BLaER1 (cell line): Measurements from ENCODE around the gene DACT2.

Experiments used
- H3K27ac ChIP-seq: shearing (Covaris generic); formaldehyde crosslinking; 2 replicates; pipeline ENCODE4 v1.8.1; 2022
- H3K27me3 ChIP-seq: shearing (Covaris generic); formaldehyde crosslinking; 2 replicates; pipeline ENCODE4 v1.8.1; 2022
- H3K36me3 ChIP-seq: shearing (Covaris generic); formaldehyde crosslinking; 2 replicates; pipeline ENCODE4 v1.8.1; 2022
- H3K4me1 ChIP-seq: shearing (Covaris generic); formaldehyde crosslinking; 2 replicates; pipeline ENCODE4 v1.8.1; 2022
- H3K4me2 ChIP-seq: shearing (Covaris generic); formaldehyde crosslinking; 2 replicates; pipeline ENCODE4 v1.8.1; 2022
- H3K4me3 ChIP-seq: shearing (Covaris generic); formaldehyde crosslinking; 2 replicates; pipeline ENCODE4 v1.8.1; 2022
- H3K9ac ChIP-seq: shearing (Covaris generic); formaldehyde crosslinking; 2 replicates; pipeline ENCODE4 v1.8.1; 2022
- H3K9me3 ChIP-seq: shearing (Covaris generic); formaldehyde crosslinking; 2 replicates; pipeline ENCODE4 v1.8.1; 2022
- H4K20me1 ChIP-seq: shearing (Covaris generic); formaldehyde crosslinking; 2 replicates; pipeline ENCODE4 v1.8.1; 2022
- Cebpa-rat ChIP-seq: shearing (Covaris generic); IDR thresholded peaks from 2 replicates; pipeline ENCODE4 v1.8.1; 2022

The DACT2 gene

DNA sequence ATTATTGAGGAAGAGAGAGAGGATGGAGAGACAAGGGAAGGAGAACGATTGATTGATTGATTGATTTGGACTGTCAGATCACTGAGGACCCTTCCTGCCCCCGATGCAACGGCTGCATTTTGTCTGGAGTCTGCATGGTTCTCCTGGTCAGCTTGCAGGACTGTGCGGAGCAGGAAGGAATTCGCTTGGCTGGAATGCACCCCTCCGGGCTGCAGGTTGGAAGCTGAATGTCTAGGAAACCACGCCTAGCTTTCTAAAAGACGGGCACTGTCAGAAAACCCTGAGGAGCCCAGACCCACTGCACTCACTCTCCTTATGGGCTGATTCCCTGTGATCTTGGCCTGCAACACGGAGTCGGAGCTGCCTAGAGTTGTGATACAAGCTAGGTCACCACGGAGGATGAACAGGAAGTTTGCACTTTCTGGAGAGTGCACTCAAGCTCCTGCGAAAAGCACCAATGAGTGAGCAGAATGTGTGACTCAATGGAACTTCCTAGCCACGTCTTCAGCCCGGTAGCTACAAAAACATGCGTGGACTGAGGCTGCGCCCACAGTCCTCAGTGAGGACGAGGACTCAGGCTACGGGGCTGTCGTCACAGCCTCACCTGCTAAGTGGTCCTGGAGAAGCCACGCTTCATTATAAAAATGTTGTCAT lies 14.4 kb downstream of the DACT2 start:
- H4K20me1 ChIP-seq: no peaks in the 10 kb centered on the region
- H3K9ac ChIP-seq: no peak overlapping the region
- H3K9me3 ChIP-seq: no peaks in the 10 kb centered on the region
- H3K4me3 ChIP-seq: no peak overlapping the region
- no peak for TF ChIP-seq Cebpa-rat
- peaks cover 38% of the 10 kb centered on the region for H3K4me1 ChIP-seq
- no peaks in the 10 kb centered on the region for H3K36me3 ChIP-seq
- H3K27ac ChIP-seq: no peak overlapping the region
- H3K4me2 ChIP-seq: no peak overlapping the region
- no peaks in the 10 kb centered on the region for H3K27me3 ChIP-seq

GRCh38 chr6:168304752-168305015 lies 14.9 kb downstream of the DACT2 start:
- Histone ChIP-seq H4K20me1 (no peaks in the 10 kb centered on the region), H3K4me2 (no peak overlapping the region), H3K4me1 (peaks cover 35% of the 10 kb centered on the region), H3K27ac (no peak overlapping the region), H3K27me3 (no peaks in the 10 kb centered on the region), H3K4me3 (no peak overlapping the region), H3K9me3 (no peaks in the 10 kb centered on the region), H3K9ac (no peak overlapping the region), H3K36me3 (no peaks in the 10 kb centered on the region)
- TF ChIP-seq Cebpa-rat: no peak

DNA sequence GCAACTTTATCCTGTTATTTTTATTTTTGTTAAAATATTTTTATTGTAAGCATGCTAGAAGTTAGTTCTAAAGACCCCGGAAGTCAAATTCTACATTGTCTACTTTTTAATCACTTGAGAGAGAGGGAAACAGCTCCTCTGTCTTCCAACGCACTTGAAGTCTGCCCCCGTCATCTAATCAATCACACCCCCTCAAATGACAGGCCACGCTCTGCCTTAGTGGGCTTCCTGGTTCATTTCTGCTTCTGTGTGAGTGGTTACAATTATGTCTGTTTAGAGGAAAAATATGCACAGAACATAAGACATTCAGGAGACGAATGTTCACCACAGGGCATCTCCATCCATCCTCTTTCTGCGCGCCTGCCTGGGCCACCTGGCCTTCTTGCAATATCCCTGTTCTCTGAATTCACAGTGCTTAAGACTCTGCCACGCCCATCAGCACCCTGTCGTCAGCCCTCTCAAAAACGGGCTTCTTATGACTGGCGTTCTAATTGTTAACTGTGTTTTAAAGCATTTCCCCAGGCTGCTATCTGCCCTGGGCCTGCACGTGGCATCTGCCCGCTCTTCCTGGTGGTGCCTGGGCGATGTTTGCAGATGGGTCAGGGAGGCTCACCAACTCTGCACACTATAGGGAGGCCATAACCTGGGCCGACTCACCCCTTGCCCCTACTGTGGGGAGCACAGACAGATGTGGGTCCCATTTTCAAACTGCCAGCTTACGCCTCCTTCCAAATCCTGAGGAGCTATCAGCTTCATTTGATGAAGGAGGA lies 15.4 kb downstream of the DACT2 start:
- Histone ChIP-seq H3K4me3 (no peak overlapping the region), H3K27ac (no peak overlapping the region), H3K9ac (no peak overlapping the region), H3K27me3 (no peaks in the 10 kb centered on the region), H3K4me2 (no peak overlapping the region), H3K4me1 (peaks cover 30% of the 10 kb centered on the region), H4K20me1 (no peaks in the 10 kb centered on the region), H3K9me3 (no peaks in the 10 kb centered on the region), H3K36me3 (no peaks in the 10 kb centered on the region)
- no peak for TF ChIP-seq Cebpa-rat

- peaks cover 19% of the 10 kb centered on the region for H3K4me1 ChIP-seq
- no peaks in the 10 kb centered on the region for H3K36me3 ChIP-seq
- TF ChIP-seq Cebpa-rat: no peak
- H3K9ac ChIP-seq: no peak overlapping the region
- no peaks in the 10 kb centered on the region for H4K20me1 ChIP-seq
- no peaks in the 10 kb centered on the region for H3K27me3 ChIP-seq
- H3K27ac ChIP-seq: no peak overlapping the region
- no peak overlapping the region for H3K4me3 ChIP-seq
- no peaks in the 10 kb centered on the region for H3K9me3 ChIP-seq
- no peak overlapping the region for H3K4me2 ChIP-seq
Measured at GRCh38 chr6:168302534-168302933, 17.0 kb downstream of the DACT2 start.

DNA sequence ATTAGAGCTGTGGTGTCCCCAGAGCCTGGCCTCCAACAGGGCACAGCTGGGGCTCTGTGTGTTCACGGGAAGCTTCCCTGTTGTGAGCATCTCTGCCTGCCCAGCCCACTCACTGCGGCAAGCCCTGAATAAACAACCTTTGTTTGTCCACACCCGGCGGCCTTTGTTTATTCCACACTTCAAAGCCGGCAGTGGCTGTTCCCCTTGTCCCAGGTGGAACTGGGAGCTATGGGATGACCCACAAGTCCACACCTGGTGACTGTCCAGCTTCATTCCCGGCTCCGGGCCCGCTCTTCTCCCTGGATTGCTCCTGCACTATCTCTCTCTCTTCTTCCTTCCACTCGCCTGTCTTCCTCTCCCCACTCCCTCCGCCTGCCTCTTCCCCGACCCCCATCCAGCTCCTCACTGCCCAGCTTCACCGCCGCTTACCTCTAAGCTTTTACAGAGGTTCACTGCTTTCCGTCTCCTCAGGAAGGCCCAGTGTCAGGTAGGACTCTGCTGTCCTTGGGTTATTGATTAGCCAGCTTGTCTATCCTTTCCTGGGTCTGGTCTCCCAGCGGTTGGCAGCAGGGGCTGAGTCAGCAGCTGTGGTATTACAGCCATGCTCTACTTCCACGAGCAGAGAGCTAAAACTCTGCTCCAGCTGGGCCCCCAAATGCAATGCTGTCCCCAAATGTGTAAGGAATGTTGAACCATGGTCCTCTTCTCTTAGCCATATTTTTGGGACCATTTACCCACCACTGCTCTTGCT lies 17.8 kb downstream of the DACT2 start:
- Histone ChIP-seq H3K4me2 (no peak overlapping the region), H3K4me3 (no peak overlapping the region), H3K27ac (no peak overlapping the region), H3K27me3 (no peaks in the 10 kb centered on the region), H3K4me1 (peaks cover 19% of the 10 kb centered on the region), H3K9me3 (no peaks in the 10 kb centered on the region), H3K9ac (no peak overlapping the region), H3K36me3 (no peaks in the 10 kb centered on the region), H4K20me1 (no peaks in the 10 kb centered on the region)
- TF ChIP-seq Cebpa-rat: no peak

DNA sequence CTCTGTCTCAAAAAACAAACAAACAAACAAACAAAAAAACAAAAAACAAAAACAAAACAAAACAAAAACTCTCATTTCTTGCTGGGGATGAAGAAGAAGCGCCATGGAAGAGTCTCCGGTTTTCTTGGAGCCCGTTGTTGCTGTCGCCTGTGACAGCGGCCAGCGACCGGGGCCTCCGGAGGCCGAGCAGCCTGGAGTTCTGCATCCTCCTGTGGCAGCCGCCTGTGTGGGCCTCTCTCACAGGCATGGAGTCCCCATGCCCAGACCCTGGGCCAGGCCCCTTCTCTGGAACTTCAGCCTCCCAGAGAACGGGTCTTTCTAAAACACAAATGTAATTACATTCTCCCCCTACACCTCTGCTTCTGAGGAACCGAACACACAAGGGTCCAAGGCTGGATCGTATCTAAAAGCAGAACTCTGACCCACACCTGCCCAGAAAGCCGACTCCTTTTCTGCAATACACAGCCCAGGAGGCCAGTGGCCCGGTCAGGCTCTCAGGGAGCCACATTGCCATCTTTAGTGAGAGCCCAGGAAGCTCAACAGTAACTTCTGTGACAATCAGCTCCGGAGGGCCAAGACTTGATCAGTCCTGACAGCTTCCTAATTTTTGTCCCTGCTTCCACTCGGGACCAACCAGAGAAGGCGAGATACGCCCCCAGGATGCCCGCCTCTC lies 18.5 kb downstream of the DACT2 start:
- H3K4me1 ChIP-seq: peaks cover 19% of the 10 kb centered on the region
- H3K9me3 ChIP-seq: no peaks in the 10 kb centered on the region
- H3K36me3 ChIP-seq: no peaks in the 10 kb centered on the region
- no peak overlapping the region for H3K4me3 ChIP-seq
- TF ChIP-seq Cebpa-rat: no peak
- no peak overlapping the region for H3K27ac ChIP-seq
- H3K9ac ChIP-seq: no peak overlapping the region
- H3K4me2 ChIP-seq: no peak overlapping the region
- no peaks in the 10 kb centered on the region for H4K20me1 ChIP-seq
- H3K27me3 ChIP-seq: no peaks in the 10 kb centered on the region

DNA sequence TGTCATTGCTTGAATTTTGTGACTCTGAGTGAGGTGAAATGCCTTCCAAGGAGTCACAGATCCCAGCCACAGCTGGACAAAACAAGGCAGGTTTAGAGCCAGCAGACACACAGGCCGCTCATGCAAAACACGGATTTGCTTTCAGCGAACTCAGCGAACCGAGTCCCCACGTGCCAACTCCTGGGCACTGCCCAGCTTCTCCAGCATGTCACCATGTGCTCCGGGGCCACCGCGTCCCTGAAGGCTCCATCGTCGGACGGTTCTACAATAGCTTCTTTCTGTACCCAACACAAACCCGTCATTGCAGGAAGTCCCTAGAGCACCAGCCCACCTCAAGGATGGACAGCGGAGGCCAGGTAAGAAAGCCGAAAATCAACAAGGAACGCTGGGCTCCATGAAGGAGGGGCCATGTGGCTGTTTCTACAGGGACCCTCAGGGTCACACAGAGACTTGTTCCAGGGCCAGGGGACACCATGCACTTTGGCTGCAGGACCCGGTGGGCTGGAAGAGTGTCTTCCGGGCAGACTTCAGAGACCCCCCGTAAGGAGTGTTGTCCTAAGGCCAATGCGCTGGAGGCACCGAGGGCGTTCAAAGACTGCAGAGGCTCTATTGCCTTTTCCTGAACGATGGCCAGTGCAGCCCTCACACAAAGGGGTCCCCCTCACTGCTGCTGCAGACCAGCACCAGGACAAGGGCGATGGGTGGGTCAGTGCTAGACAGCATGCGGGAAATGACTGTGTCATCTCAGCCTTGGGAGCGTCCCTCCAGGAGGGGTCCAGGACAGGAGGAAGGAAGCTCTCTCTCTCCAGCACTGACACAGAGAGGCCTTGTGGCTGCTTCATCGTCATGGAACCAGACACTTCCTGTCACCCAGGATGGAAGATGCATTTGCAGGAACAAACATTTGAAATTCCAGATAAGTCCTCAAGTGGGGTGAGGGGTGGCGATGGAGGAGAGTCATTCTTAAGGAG lies 19.8 kb downstream of the DACT2 start:
- H3K4me2 ChIP-seq: 0 out of 2 replicates have a peak overlapping the region, but pooled peaks have one; percentile 7

GRCh38 chr6:168297643-168298042 lies 21.9 kb downstream of the DACT2 start:
- Histone ChIP-seq H3K4me3 (no peak overlapping the region), H3K9ac (no peak overlapping the region), H3K4me2 (no peak overlapping the region), H4K20me1 (no peaks in the 10 kb centered on the region), H3K36me3 (no peaks in the 10 kb centered on the region), H3K4me1 (peaks cover 10% of the 10 kb centered on the region), H3K27me3 (no peaks in the 10 kb centered on the region), H3K27ac (no peak overlapping the region), H3K9me3 (no peaks in the 10 kb centered on the region)
- TF ChIP-seq Cebpa-rat: no peak

More for the DNA sequence above, 19.8 kb downstream of the DACT2 start:
- Histone ChIP-seq H3K27me3 (no peaks in the 10 kb centered on the region), H3K9ac (no peak overlapping the region), H3K4me1 (peaks cover 19% of the 10 kb centered on the region), H3K4me3 (no peak overlapping the region), H3K9me3 (no peaks in the 10 kb centered on the region), H4K20me1 (no peaks in the 10 kb centered on the region), H3K36me3 (no peaks in the 10 kb centered on the region), H3K27ac (no peak overlapping the region)
- no peak for TF ChIP-seq Cebpa-rat

DNA sequence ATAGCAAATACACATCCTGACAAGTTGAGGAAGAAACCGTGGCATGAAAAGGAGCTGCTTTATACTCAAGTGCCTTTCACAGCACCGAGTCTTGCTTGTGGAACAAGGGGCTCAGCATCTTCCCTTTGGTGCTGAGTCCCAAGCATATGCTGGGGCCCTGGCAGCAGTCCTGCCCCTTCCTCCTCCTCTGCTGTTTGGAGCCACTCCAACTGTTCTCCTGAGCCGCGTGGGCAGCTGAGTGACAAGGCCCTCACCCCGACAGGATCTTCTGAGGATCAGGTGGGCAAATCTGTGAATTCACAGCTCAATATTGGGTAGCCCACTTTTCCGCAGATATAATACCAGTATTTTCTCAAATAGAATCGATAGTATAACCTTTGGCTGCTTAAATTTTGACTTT lies 24.7 kb downstream of the DACT2 start:
- no peaks in the 10 kb centered on the region for H3K9me3 ChIP-seq
- no peak overlapping the region for H3K9ac ChIP-seq
- H3K4me2 ChIP-seq: no peak overlapping the region
- peaks cover 8% of the 10 kb centered on the region for H3K4me1 ChIP-seq
- H3K27me3 ChIP-seq: no peaks in the 10 kb centered on the region
- no peaks in the 10 kb centered on the region for H4K20me1 ChIP-seq
- H3K4me3 ChIP-seq: no peak overlapping the region
- H3K36me3 ChIP-seq: no peaks in the 10 kb centered on the region
- TF ChIP-seq Cebpa-rat: no peak
- no peak overlapping the region for H3K27ac ChIP-seq
